Measurements from ENCODE around the gene RBP4.

DNA sequence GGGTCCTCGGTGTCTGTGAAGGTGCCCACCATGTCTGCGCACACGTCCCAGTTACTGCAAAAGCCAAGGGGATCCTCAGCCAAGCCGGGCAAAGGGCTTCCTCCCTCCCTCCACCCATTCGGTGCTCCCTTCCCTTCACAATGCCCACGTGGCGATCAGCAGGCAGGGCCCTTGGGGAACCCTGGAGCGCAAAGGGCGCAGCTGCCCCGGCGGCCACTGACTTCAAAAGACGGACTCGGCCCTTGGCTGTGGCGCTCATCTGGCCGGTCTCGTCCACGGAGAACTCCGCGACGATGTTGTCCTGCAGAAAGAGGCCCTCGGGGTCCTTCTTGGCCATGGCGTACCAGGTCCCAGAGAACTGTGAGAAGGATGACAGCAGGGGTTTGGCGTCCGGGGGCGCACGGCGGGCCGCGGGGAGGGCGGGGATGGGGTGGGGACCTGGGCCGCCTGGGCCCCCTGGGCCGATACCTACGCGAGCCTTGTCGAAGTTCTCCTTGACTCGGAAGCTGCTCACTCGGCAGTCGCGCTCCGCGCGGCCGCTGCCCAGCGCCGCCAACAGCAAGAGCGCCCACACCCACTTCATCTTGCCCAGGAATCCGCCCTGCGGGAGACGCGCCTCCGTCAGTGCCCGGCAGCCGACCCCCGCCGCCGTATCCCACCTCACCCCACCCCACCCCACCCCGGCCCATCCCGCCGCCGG, 439 bp downstream of the RBP4 start:
- TF ChIP-seq, protein P1, sequence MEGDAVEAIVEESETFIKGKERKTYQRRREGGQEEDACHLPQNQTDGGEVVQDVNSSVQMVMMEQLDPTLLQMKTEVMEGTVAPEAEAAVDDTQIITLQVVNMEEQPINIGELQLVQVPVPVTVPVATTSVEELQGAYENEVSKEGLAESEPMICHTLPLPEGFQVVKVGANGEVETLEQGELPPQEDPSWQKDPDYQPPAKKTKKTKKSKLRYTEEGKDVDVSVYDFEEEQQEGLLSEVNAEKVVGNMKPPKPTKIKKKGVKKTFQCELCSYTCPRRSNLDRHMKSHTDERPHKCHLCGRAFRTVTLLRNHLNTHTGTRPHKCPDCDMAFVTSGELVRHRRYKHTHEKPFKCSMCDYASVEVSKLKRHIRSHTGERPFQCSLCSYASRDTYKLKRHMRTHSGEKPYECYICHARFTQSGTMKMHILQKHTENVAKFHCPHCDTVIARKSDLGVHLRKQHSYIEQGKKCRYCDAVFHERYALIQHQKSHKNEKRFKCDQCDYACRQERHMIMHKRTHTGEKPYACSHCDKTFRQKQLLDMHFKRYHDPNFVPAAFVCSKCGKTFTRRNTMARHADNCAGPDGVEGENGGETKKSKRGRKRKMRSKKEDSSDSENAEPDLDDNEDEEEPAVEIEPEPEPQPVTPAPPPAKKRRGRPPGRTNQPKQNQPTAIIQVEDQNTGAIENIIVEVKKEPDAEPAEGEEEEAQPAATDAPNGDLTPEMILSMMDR (IDR thresholded peaks at IDR 0.05) = no peak
- TF ChIP-seq ZFX (IDR thresholded peaks at IDR 0.05; ENCODE audit: borderline replicate concordance) = no peak

Data from 22Rv1 (cell line).